Kasumi-1 (cell line): ENCODE results near the gene KLHL15.

ENCODE experiments used
- DNase-seq, 2 experiments: peaks; one replicate each; lab custom pipeline; 2025; lab: John Stamatoyannopoulos, UW

The KLHL15 gene

DNA sequence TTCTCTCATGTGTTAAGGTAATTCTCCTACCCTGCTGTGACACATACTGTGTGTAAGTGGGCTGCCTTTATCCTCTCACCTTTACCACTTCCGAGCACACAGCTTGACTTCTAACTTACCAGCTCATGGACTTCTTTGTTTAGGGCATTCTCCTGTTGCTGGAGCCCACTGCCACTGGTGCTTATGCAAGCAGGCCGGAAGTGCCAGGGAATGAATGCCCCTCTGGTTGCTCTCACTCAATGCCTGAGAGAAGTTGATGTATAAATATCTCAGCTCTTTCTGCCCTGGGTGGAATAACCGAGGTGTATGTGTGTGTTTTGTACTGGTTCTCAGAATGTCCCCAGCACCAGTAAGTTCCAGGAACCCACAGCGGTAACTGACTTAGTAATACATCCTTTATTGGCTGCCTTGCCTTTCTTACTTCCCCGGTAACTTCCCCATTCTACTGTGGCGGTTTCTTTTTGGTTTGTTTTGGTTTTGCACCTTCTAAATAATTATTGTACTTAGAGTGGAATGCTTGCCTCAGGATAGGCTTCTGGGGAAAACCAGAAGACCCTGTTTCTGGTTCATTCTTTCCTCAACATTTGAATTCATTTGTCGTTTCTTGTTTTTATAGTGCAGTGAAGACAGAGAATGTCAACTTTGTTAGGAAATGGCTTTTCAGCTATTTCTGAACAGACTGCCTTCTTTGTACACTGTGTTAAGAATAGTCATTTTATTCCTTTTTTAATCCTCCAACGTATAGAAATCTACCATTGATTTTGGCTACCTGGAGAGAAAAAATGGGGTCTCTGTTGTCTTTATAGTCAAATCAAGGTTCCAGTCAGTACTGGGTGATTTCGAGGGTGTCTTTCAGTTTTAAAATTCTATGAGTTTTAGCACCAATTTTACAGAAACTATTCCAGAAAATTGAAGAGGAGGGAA, 73.7 kb downstream of the KLHL15 start:
- peak; percentile 65 to 69 for DNase-seq

DNA sequence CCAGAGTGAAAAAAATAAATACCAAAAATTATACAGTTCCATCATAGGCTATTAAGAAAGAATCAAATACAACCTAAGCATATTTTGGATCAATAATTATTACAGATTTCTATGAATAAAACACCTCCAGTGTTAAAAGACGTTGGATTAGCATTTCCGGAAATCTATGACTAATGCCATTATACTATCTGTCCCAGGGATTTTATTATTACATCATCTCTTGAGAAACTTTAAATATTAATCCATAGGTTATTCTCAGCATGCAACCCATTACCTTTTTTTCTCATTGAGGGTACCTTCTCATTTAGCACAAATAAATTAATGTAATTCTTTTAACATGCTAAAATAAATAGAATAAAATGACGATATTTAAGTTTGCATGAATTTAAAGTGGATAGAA, 74.6 kb downstream of the KLHL15 start:
- DNase-seq: no peak

DNA sequence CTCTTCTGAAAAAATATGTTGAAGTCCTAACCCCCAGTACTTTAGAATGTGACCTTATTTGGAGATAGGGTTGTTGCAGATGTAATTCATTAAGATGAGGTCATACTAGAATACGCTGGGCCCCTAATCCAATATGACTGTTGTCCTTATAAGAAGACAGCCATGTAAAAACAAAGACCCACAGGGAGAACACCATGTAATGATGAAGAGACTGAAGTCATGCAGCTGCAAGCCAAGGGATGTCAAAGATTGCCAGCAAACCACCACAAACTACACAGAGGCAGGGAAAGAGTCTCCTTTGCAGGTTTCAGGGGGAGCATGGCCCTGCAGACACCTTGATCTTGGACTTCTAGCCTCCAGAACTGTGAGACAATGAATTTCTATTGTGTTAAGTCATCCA, 81.8 kb downstream of the KLHL15 start:
- no peak for DNase-seq

DNA sequence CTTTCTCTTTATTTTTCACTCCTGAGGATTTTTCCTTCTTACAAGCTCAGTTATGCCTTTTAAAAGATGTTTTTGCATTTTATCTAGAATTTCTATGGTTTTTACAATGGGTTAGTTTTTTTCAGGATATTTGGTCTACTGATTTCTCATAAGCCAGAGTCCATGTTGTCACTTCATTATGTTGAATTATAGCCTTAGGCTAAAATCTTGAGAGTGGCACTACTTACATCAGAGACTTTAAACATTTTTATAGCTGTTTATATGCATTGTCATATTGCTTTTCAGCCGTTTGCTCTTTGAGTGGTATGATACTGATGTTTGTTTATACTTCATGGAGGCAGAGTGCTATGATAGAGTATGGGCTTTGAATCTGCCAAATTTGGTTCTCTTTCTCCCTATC, 82.8 kb downstream of the KLHL15 start:
- DNase-seq: no peak

DNA sequence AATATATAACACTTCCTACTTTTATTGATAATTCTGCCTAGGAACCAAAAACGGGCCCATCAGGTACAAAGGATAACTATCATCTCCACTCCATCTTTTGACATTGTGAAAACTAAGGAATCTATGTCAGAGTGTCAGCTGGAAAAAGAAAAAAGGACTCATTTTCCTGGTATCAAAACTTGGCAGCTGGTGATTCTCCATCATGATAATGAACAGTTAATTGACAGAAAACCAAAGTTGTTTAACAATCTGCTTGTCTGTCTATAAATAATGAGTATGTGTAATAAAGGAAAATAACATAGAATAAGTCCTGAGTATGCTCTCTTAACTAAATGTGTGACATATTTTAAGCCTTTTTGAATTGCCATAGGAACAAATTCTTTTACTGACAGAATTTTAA, 87.8 kb downstream of the KLHL15 start:
- DNase-seq: no peak

DNA sequence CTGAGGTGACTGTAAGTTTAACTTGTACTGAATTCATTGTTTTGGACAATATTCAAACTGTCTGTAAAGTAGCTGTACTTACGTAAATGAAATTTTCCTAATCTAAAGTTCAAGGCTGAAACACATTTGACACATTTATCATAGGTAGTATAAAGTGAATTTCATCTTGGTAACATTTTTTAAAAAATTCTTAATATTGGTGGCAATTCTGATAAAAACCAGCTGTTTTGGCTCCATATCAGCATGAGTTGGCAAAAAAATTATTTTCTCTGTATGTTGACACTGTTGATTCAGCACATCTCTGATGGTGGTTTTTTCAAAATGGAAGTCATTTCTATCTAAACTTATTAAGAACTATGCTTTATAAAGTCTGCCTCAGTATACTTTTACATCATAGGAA, 88.3 kb downstream of the KLHL15 start:
- no peak for DNase-seq

DNA sequence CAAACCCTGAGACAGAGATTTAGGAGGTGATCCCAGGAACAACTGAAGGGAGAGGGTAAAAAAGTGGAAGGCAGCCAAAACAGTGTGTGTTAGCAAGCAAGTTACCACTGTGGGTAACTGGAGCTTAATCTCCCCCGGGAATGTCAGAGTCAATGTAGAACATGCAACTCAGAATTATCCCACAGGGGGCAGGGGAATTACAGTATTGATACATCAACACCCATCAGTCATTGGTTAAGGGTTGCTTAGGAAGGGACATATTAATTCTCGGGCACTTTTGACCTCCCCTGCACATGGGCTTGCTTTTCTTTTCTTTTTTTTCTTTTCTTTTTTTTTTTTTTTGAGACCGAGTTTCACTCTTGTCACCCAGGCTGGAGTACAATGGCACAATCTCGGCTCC, 89.9 kb downstream of the KLHL15 start:
- DNase-seq: no peak

DNA sequence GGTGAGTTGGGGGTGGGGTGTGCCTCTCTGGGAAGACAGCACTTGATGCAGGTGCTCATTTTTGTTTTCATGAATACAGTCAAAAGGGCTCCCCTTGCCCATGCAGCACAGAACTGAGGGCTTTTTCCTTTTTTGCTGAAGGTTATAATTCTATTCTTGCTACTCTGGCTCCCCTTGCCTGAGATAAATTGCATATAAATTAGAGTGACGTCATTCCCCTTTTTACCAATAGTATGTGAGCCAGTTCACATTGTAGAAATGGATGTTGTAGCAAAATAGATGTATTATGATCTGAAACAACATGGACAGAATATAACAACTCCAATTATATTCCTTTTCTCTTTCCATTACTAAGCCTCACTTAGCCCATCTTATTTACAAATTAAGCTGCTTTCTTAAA, 90.8 kb downstream of the KLHL15 start:
- DNase-seq: no peak

DNA sequence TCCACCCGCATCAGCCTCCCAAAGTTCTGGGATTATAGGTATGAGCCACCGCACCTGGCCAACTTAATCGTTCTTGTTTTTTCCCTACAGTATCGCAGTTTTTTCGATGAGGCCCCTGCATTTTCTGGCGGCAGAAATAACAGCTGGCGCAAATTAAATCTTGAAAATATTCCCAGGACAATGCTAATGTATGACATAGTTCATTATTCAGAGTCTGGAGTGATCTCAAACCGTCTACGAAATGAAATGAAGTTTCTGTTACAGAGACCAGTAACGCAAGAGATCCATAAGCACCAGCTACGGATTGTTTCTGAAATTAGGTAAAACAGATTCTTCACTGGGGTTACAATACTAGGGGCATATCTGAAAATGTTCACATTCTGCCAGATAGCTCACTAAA, 91.9 kb downstream of the KLHL15 start:
- DNase-seq: no peak
